C4-2B (cell line): ENCODE results near the gene AK4.
"Not testable (repeated sequence)": the region's sequence is repeated elsewhere in the genome, so short reads cannot be mapped to it uniquely, and the experiment has no call there.

Experiments
- CTCF ChIP-seq: fragments of 450-650 bp; conservative IDR thresholded peaks from 2 replicates; pipeline ENCODE4 v1.5.1; 2017; ENCODE audit warnings: mild to moderate bottlenecking
- ZFX ChIP-seq: fragments of 450-650 bp; IDR thresholded peaks from 2 replicates; pipeline ENCODE4 v1.6.1; 2017

- TF ChIP-seq CTCF, ZFX: not testable (repeated sequence)
Observed at GRCh38 chr1:65159291-65159688, 11.3 kb downstream of the AK4 start.
